Nephron (organoid): Measurements from ENCODE around the gene CACNA1H.

ENCODE experiments used
- H3K27ac Mint-ChIP-seq, 3 experiments: 2 replicates each; pipeline ENCODE4 v1.8.0; 2020; ENCODE audit warnings: mixed read lengths in 3 of 3, mild to moderate bottlenecking in 2 of 3, moderate library complexity in 1 of 3
- H3K27me3 Mint-ChIP-seq: 2 replicates; pipeline ENCODE4 v1.8.0; 2021; ENCODE audit warnings: low read depth, mild to moderate bottlenecking, moderate library complexity, mixed read lengths
- H3K36me3 Mint-ChIP-seq: 2 replicates; pipeline ENCODE4 v1.8.0; 2020; ENCODE audit warnings: low read depth, mixed read lengths
- H3K4me1 Mint-ChIP-seq: 2 replicates; pipeline ENCODE4 v1.8.0; 2020; ENCODE audit warnings: mixed read lengths
- H3K4me3 Mint-ChIP-seq, 3 experiments: 2 replicates each; pipeline ENCODE4 v1.8.0; 2020; ENCODE audit warnings: mild to moderate bottlenecking in 3 of 3, mixed read lengths in 3 of 3, moderate library complexity in 2 of 3
- H3K9me3 Mint-ChIP-seq: 2 replicates; pipeline ENCODE4 v1.8.0; 2020; ENCODE audit warnings: mixed read lengths
- CTCF ChIP-seq, 3 experiments: fragments of 200-600 bp; sonication (generic); IDR thresholded peaks; one replicate each; pipeline ENCODE4 v1.5.0; 2021; ENCODE audit warnings: antibody characterized with exemption in 3 of 3; ENCODE audit not compliant: unreplicated experiment in 3 of 3

Gene CACNA1H

GRCh38 chr16:1120577-1120941, 32.3 kb upstream of the CACNA1H start:
- no peak for TF ChIP-seq CTCF (IDR thresholded peaks at IDR 0.05; ENCODE audit: unreplicated experiment in 3 of 3)
- H3K27me3 Mint-ChIP-seq, result no peaks in the 10 kb centered on the region
- no peaks in the 10 kb centered on the region for H3K36me3 Mint-ChIP-seq
- H3K27ac Mint-ChIP-seq, result no peak overlapping the region
- no peaks in the 10 kb centered on the region for H3K4me1 Mint-ChIP-seq
- no peak overlapping the region for H3K4me3 Mint-ChIP-seq
- no peaks in the 10 kb centered on the region for H3K9me3 Mint-ChIP-seq

- no peak for TF ChIP-seq CTCF (IDR thresholded peaks at IDR 0.05; ENCODE audit: unreplicated experiment in 3 of 3)
- no peaks in the 10 kb centered on the region for H3K9me3 Mint-ChIP-seq
- H3K27ac Mint-ChIP-seq, result no peak overlapping the region
- peaks cover 3% of the 10 kb centered on the region for H3K27me3 Mint-ChIP-seq
- H3K4me3 Mint-ChIP-seq, result no peak overlapping the region
- no peaks in the 10 kb centered on the region for H3K4me1 Mint-ChIP-seq
- no peaks in the 10 kb centered on the region for H3K36me3 Mint-ChIP-seq
Observed at GRCh38 chr16:1121009-1121408, 31.9 kb upstream of the CACNA1H start.

GRCh38 chr16:1121601-1122397, 31.1 kb upstream of the CACNA1H start:
- Mint-ChIP-seq H3K36me3 (no peaks in the 10 kb centered on the region), H3K4me3 (no peak overlapping the region), H3K4me1 (no peaks in the 10 kb centered on the region), H3K27me3 (peaks cover 4% of the 10 kb centered on the region), H3K27ac (no peak overlapping the region), H3K9me3 (no peaks in the 10 kb centered on the region)
- no peak for TF ChIP-seq CTCF (IDR thresholded peaks at IDR 0.05; ENCODE audit: unreplicated experiment in 3 of 3)

- Mint-ChIP-seq H3K4me3 (no peak overlapping the region), H3K27me3 (peaks cover 4% of the 10 kb centered on the region), H3K4me1 (no peaks in the 10 kb centered on the region), H3K36me3 (no peaks in the 10 kb centered on the region), H3K27ac (no peak overlapping the region), H3K9me3 (no peaks in the 10 kb centered on the region)
- TF ChIP-seq CTCF (IDR thresholded peaks at IDR 0.05; ENCODE audit: unreplicated experiment in 3 of 3), result no peak
Observed at GRCh38 chr16:1122398-1122765, 30.5 kb upstream of the CACNA1H start.

- H3K27me3 Mint-ChIP-seq, result peaks cover 4% of the 10 kb centered on the region
- no peak overlapping the region for H3K27ac Mint-ChIP-seq
- H3K4me1 Mint-ChIP-seq, result no peaks in the 10 kb centered on the region
- TF ChIP-seq CTCF (IDR thresholded peaks at IDR 0.05; ENCODE audit: unreplicated experiment in 3 of 3), result no peak
- H3K9me3 Mint-ChIP-seq, result no peaks in the 10 kb centered on the region
- no peak overlapping the region for H3K4me3 Mint-ChIP-seq
- no peaks in the 10 kb centered on the region for H3K36me3 Mint-ChIP-seq
Observed at GRCh38 chr16:1123525-1124230, 29.2 kb upstream of the CACNA1H start.

- peaks cover 4% of the 10 kb centered on the region for H3K27me3 Mint-ChIP-seq
- no peak overlapping the region for H3K4me3 Mint-ChIP-seq
- no peak for TF ChIP-seq CTCF (IDR thresholded peaks at IDR 0.05; ENCODE audit: unreplicated experiment in 3 of 3)
- H3K27ac Mint-ChIP-seq, result no peak overlapping the region
- H3K4me1 Mint-ChIP-seq, result no peaks in the 10 kb centered on the region
- no peaks in the 10 kb centered on the region for H3K9me3 Mint-ChIP-seq
- no peaks in the 10 kb centered on the region for H3K36me3 Mint-ChIP-seq
Observed at GRCh38 chr16:1124291-1124690, 28.6 kb upstream of the CACNA1H start.
